ENCODE data around the gene ELMO1. TPM values are rescaled to one million over a fixed set of nuclear protein-coding genes. Genes with fewer than 3 reads are reported as not detected.

ELMO1 gene
- total RNA-seq, 1 experiment from 2014 or later = 1.1 TPM

GRCh38 chr7:37346761-37347160 is 101.9 kb downstream of the ELMO1 start:
- Histone ChIP-seq H3K9me2 (ENCODE audit: insufficient read depth) (no peaks in the 10 kb centered on the region), H3K36me3 (ENCODE audit: control insufficient read depth in 1 of 2, insufficient read depth in 2 of 2, low read length in 2 of 2) (no peaks in the 10 kb centered on the region), H2AFZ (ENCODE audit: low read depth, low read length, poor library complexity, severe bottlenecking) (no peak overlapping the region), H3K4me2 (ENCODE audit: low read length) (no peak overlapping the region), H3K4me1 (ENCODE audit: control insufficient read depth in 1 of 2, insufficient read depth in 2 of 2, low read length in 2 of 2) (no peaks in the 10 kb centered on the region), H3K27me3 (ENCODE audit: insufficient read depth, low read length) (peaks cover 12% of the 10 kb centered on the region), H3K79me2 (ENCODE audit: insufficient read depth, low read length) (no peaks in the 10 kb centered on the region), H3K4me3 (replicated peaks in 1 of 2; ENCODE audit: low read depth in 1 of 2, low read length in 2 of 2) (no peak overlapping the region), H3K9ac (ENCODE audit: low read length) (no peak overlapping the region), H3K9me3 (ENCODE audit: control insufficient read depth in 1 of 2, insufficient read depth in 1 of 2, low read depth in 1 of 2, low read length in 2 of 2) (no peaks in the 10 kb centered on the region), H4K20me1 (ENCODE audit: insufficient read depth) (no peaks in the 10 kb centered on the region), H3K27ac (ENCODE audit: low read depth, low read length) (no peak overlapping the region)
- CTCF ChIA-PET = no interaction called here
- intact Hi-C loops (cut with micrococcal nuclease) = no loop called here
- no TSS peak for BruUV-seq (replicated peaks)
- no peak for TF ChIP-seq EZH2 (IDR thresholded peaks at IDR 0.05)
- TF ChIP-seq MAX (IDR thresholded peaks at IDR 0.05) = no peak
- no peak for TF ChIP-seq RAD21 (IDR thresholded peaks at IDR 0.05; ENCODE audit: low read depth)
- no peak for TF ChIP-seq CEBPB (IDR thresholded peaks at IDR 0.05; ENCODE audit: low read depth)
- no peak for TF ChIP-seq ZBTB33 (IDR thresholded peaks at IDR 0.05; ENCODE audit: extremely low read depth, insufficient replicate concordance, low read length)
- TF ChIP-seq CBX3 (IDR thresholded peaks at IDR 0.05; ENCODE audit: low read depth) = no peak
- TF ChIP-seq EZH2phosphoT487 (IDR thresholded peaks at IDR 0.05; ENCODE audit: borderline replicate concordance) = no peak
- TF ChIP-seq SRF (IDR thresholded peaks at IDR 0.05; ENCODE audit: low read depth) = no peak
- no peak for TF ChIP-seq ZFX (IDR thresholded peaks at IDR 0.05)
- no peak for TF ChIP-seq FOSL1 (IDR thresholded peaks at IDR 0.05; ENCODE audit: low read depth)
- no peak for TF ChIP-seq SIN3A (IDR thresholded peaks at IDR 0.05; ENCODE audit: low read depth)
- TF ChIP-seq TCF7L2 (IDR thresholded peaks at IDR 0.05; ENCODE audit: borderline replicate concordance, extremely low read depth, insufficient read depth, insufficient read length) = no peak
- no peak for TF ChIP-seq POLR2A (IDR thresholded peaks at IDR 0.05; ENCODE audit: borderline replicate concordance, extremely low read depth, insufficient read depth, insufficient read length)
- no peak for TF ChIP-seq JUND (IDR thresholded peaks at IDR 0.05)
- POLR2A ChIA-PET = no interaction called here
- RAD21 ChIA-PET (ENCODE audit: low non-redundant PET in 1 of 2, low total read pairs in 2 of 2, uncharacterized antibody in 2 of 2, unreplicated experiment in 2 of 2) = no interaction called here
- no peak for ATAC-seq
- no peak for DNase-seq (ENCODE audit: low read depth, low spot score)
